ENCODE data around the gene MYO1H.

MYO1H gene

GRCh38 chr12:109336593-109336992 lies 11.1 kb upstream of the MYO1H start:
- Histone ChIP-seq H3K27me3 (ENCODE audit: insufficient read depth, poor library complexity, severe bottlenecking) (no peaks in the 10 kb centered on the region), H3K27ac (replicated peaks) (no peak overlapping the region), H3K4me3 (replicated peaks; ENCODE audit: insufficient read depth, low read length) (no peak overlapping the region)
- DNase-seq (ENCODE audit: low read depth in 1 of 2, low spot score in 1 of 2): no peak
- TF ChIP-seq POLR2AphosphoS5 (IDR thresholded peaks at IDR 0.05; ENCODE audit: low read depth) (no peak), GABPA (IDR thresholded peaks at IDR 0.05; ENCODE audit: low read depth) (no peak), SPI1 (IDR thresholded peaks at IDR 0.05; ENCODE audit: borderline replicate concordance, low read depth) (no peak)
- TF ChIP-seq, protein P1, sequence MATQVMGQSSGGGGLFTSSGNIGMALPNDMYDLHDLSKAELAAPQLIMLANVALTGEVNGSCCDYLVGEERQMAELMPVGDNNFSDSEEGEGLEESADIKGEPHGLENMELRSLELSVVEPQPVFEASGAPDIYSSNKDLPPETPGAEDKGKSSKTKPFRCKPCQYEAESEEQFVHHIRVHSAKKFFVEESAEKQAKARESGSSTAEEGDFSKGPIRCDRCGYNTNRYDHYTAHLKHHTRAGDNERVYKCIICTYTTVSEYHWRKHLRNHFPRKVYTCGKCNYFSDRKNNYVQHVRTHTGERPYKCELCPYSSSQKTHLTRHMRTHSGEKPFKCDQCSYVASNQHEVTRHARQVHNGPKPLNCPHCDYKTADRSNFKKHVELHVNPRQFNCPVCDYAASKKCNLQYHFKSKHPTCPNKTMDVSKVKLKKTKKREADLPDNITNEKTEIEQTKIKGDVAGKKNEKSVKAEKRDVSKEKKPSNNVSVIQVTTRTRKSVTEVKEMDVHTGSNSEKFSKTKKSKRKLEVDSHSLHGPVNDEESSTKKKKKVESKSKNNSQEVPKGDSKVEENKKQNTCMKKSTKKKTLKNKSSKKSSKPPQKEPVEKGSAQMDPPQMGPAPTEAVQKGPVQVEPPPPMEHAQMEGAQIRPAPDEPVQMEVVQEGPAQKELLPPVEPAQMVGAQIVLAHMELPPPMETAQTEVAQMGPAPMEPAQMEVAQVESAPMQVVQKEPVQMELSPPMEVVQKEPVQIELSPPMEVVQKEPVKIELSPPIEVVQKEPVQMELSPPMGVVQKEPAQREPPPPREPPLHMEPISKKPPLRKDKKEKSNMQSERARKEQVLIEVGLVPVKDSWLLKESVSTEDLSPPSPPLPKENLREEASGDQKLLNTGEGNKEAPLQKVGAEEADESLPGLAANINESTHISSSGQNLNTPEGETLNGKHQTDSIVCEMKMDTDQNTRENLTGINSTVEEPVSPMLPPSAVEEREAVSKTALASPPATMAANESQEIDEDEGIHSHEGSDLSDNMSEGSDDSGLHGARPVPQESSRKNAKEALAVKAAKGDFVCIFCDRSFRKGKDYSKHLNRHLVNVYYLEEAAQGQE (IDR thresholded peaks at IDR 0.05; ENCODE audit: insufficient replicate concordance, low read depth): no peak
- TF ChIP-seq, protein P2, sequence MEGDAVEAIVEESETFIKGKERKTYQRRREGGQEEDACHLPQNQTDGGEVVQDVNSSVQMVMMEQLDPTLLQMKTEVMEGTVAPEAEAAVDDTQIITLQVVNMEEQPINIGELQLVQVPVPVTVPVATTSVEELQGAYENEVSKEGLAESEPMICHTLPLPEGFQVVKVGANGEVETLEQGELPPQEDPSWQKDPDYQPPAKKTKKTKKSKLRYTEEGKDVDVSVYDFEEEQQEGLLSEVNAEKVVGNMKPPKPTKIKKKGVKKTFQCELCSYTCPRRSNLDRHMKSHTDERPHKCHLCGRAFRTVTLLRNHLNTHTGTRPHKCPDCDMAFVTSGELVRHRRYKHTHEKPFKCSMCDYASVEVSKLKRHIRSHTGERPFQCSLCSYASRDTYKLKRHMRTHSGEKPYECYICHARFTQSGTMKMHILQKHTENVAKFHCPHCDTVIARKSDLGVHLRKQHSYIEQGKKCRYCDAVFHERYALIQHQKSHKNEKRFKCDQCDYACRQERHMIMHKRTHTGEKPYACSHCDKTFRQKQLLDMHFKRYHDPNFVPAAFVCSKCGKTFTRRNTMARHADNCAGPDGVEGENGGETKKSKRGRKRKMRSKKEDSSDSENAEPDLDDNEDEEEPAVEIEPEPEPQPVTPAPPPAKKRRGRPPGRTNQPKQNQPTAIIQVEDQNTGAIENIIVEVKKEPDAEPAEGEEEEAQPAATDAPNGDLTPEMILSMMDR (IDR thresholded peaks at IDR 0.05; ENCODE audit: insufficient read depth, low read length): no peak

DNA sequence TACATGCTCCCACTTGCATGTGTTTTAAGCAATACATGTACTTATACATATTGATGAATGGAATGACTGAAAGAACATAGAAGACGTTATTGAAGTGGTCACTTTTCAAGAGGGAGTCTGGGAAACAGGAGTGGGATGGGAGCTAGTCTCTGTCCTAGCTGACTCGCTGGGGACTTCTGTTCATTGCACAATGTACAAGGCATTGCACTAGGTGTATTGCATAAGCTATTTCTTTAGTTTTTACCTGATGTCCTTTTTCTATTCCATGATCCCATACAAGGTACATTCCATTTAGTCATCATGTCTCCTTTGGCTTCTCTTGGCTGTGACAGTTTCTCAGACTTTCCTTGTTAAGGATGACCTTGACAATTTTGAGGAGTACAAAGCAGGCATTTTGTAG lies 4.0 kb upstream of the MYO1H start:
- no peak for DNase-seq (ENCODE audit: low read depth in 1 of 2, low spot score in 1 of 2)
- TF ChIP-seq, protein P2 (IDR thresholded peaks at IDR 0.05; ENCODE audit: insufficient read depth, low read length): no peak
- TF ChIP-seq POLR2AphosphoS5 (IDR thresholded peaks at IDR 0.05; ENCODE audit: low read depth) (no peak), SPI1 (IDR thresholded peaks at IDR 0.05; ENCODE audit: borderline replicate concordance, low read depth) (no peak), GABPA (IDR thresholded peaks at IDR 0.05; ENCODE audit: low read depth) (no peak)
- TF ChIP-seq, protein P1 (IDR thresholded peaks at IDR 0.05; ENCODE audit: insufficient replicate concordance, low read depth): no peak
- H3K27ac ChIP-seq (replicated peaks): no peak overlapping the region
- no peak overlapping the region for H3K4me3 ChIP-seq (replicated peaks; ENCODE audit: insufficient read depth, low read length)
- H3K27me3 ChIP-seq (ENCODE audit: insufficient read depth, poor library complexity, severe bottlenecking): no peaks in the 10 kb centered on the region

- H3K4me3 ChIP-seq (replicated peaks; ENCODE audit: insufficient read depth, low read length): no peak overlapping the region
- no peak overlapping the region for H3K27ac ChIP-seq (replicated peaks)
- DNase-seq (ENCODE audit: low read depth in 1 of 2, low spot score in 1 of 2): no peak
- H3K27me3 ChIP-seq (ENCODE audit: insufficient read depth, poor library complexity, severe bottlenecking): no peaks in the 10 kb centered on the region
- no peak for TF ChIP-seq SPI1 (IDR thresholded peaks at IDR 0.05; ENCODE audit: borderline replicate concordance, low read depth)
- TF ChIP-seq, protein P2 (IDR thresholded peaks at IDR 0.05; ENCODE audit: insufficient read depth, low read length): no peak
- no peak for TF ChIP-seq POLR2AphosphoS5 (IDR thresholded peaks at IDR 0.05; ENCODE audit: low read depth)
- TF ChIP-seq, protein P1 (IDR thresholded peaks at IDR 0.05; ENCODE audit: insufficient replicate concordance, low read depth): no peak
- TF ChIP-seq GABPA (IDR thresholded peaks at IDR 0.05; ENCODE audit: low read depth): no peak
Measured at GRCh38 chr12:109345428-109345827, 2.3 kb upstream of the MYO1H start.
